ENCODE results near the gene KLC4.

The KLC4 gene

GRCh38 chr6:43091436-43091991 lies 32.1 kb downstream of the KLC4 start:
- DNase-seq (ENCODE audit: low read depth in 2 of 2), result no peak
- no peak for TF ChIP-seq CTCF (IDR thresholded peaks at IDR 0.05; ENCODE audit: low read depth, low read length)
- H3K4me3 ChIP-seq (replicated peaks in 1 of 2; ENCODE audit: low read depth in 2 of 2, low read length in 2 of 2), result no peak overlapping the region

- no peak overlapping the region for H3K4me3 ChIP-seq (replicated peaks in 1 of 2; ENCODE audit: low read depth in 2 of 2, low read length in 2 of 2)
- TF ChIP-seq CTCF (IDR thresholded peaks at IDR 0.05; ENCODE audit: low read depth, low read length), result no peak
- no peak for DNase-seq (ENCODE audit: low read depth in 2 of 2)
Observed at GRCh38 chr6:43092635-43093034, 33.2 kb downstream of the KLC4 start.

GRCh38 chr6:43093436-43094289 lies 34.2 kb downstream of the KLC4 start:
- H3K4me3 ChIP-seq (replicated peaks in 1 of 2; ENCODE audit: low read depth in 2 of 2, low read length in 2 of 2), result peak overlapping the region in 1 of 2 donors; percentile 39
- peak; percentile 64 to 90 for DNase-seq (ENCODE audit: low read depth in 2 of 2)
- no peak for TF ChIP-seq CTCF (IDR thresholded peaks at IDR 0.05; ENCODE audit: low read depth, low read length)

- no peak for DNase-seq (ENCODE audit: low read depth in 2 of 2)
- no peak for TF ChIP-seq CTCF (IDR thresholded peaks at IDR 0.05; ENCODE audit: low read depth, low read length)
- no peak overlapping the region for H3K4me3 ChIP-seq (replicated peaks in 1 of 2; ENCODE audit: low read depth in 2 of 2, low read length in 2 of 2)
Observed at GRCh38 chr6:43095939-43096338, 36.5 kb downstream of the KLC4 start.

GRCh38 chr6:43096451-43097097 lies 37.1 kb downstream of the KLC4 start:
- H3K4me3 ChIP-seq (replicated peaks in 1 of 2; ENCODE audit: low read depth in 2 of 2, low read length in 2 of 2), result no peak overlapping the region
- no peak for TF ChIP-seq CTCF (IDR thresholded peaks at IDR 0.05; ENCODE audit: low read depth, low read length)
- peak; percentile 84 to 93 for DNase-seq (ENCODE audit: low read depth in 2 of 2)

- H3K4me3 ChIP-seq (replicated peaks in 1 of 2; ENCODE audit: low read depth in 2 of 2, low read length in 2 of 2), result no peak overlapping the region
- no peak for DNase-seq (ENCODE audit: low read depth in 2 of 2)
- peak; percentile 15 for TF ChIP-seq CTCF (IDR thresholded peaks at IDR 0.05; ENCODE audit: low read depth, low read length)
Observed at GRCh38 chr6:43097098-43097489, 37.7 kb downstream of the KLC4 start.
